ENCODE measurements around the gene ARHGAP29. TPM values are rescaled to one million over a fixed set of nuclear protein-coding genes. Genes with fewer than 3 reads are reported as not detected.

ARHGAP29 gene
- total RNA-seq, 1 experiment from 2014 or later: 161 TPM

GRCh38 chr1:94259635-94260289 is 22.4 kb upstream of the ARHGAP29 start:
- POLR2A ChIA-PET (ENCODE audit: unreplicated experiment): interaction anchor here (1.2 to 1.4 kb wide), 3 partner anchors 22 to 66 kb away, joined by 3 to 5 read pairs (median 4); partner anchors contain the start of gene ARHGAP29

DNA sequence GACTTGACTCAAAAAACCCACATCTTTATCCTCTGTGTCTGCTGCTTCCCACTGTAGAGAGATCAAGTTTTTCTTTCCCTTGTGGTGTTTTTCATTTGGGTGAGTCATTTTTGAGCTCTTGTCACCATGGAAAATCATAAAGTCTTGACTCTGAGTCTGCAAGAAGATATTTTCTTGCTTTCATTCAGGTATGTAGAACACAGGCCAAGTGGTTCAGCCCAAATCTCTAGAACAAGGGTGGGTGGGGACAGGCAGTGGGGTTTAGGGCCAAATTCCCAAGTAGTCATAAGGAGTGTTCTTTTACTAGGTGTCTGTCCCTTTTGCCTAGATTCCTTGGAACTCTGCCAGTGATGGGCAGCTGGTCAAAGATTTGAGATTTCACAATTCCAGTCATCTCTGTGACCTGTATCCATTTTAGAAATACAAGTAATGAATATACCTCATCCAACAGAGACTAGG is 21.5 kb upstream of the ARHGAP29 start:
- H3K9me2 ChIP-seq (replicated peaks; ENCODE audit: low read length): no peaks in the 10 kb centered on the region
- no peaks in the 10 kb centered on the region for H3K27me3 ChIP-seq (ENCODE audit: low read length)
- H3K9ac ChIP-seq (ENCODE audit: low read length): peak overlapping the region; percentile 76
- CTCF ChIA-PET: interaction anchor here (0.6 to 1.2 kb wide), 4 partner anchors 27 to 76 kb away, joined by 3 to 11 read pairs (median 4); no protein-coding TSS in a partner anchor
- no peak overlapping the region for H3K4me3 ChIP-seq (ENCODE audit: low read length)
- H3K79me2 ChIP-seq (ENCODE audit: low read length): peaks cover 31% of the 10 kb centered on the region
- H3K9me3 ChIP-seq (ENCODE audit: low read length): no peaks in the 10 kb centered on the region
- no TSS peak for BruUV-seq (replicated peaks)
- DNase-seq (peak; percentile 99), ATAC-seq (peak; percentile 69)
- TF ChIP-seq EZH2phosphoT487 (IDR thresholded peaks at IDR 0.05; ENCODE audit: borderline replicate concordance, low read length) (no peak), EZH2 (IDR thresholded peaks at IDR 0.05; ENCODE audit: low read length, unreplicated experiment) (no peak), CTCF (conservative IDR thresholded peaks at IDR 0.05; ENCODE audit: low read depth, low read length) (no peak)
- H3K4me2 ChIP-seq (ENCODE audit: low read length): peak overlapping the region; percentile 69
- POLR2A ChIA-PET (ENCODE audit: unreplicated experiment): interaction anchor here (0.6 to 1.2 kb wide), 7 partner anchors 11 to 238 kb away, joined by 3 to 11 read pairs (median 4); partner anchors contain the start of gene ARHGAP29
- H3K27ac ChIP-seq (ENCODE audit: low read length): peak overlapping the region; percentile 98
- intact Hi-C loops (cut with micrococcal nuclease): loop anchor here (1.0 kb wide), 3 partner anchors 13 to 66 kb away; no protein-coding TSS in a partner anchor
- H3F3A ChIP-seq (ENCODE audit: low read length, unreplicated experiment): peaks cover 24% of the 10 kb centered on the region
- H3K4me1 ChIP-seq (ENCODE audit: insufficient read depth, low read length): peaks cover 64% of the 10 kb centered on the region
- H3K36me3 ChIP-seq (ENCODE audit: low read depth, low read length): no peaks in the 10 kb centered on the region
- H4K20me1 ChIP-seq (ENCODE audit: low read length): no peaks in the 10 kb centered on the region
- H2AFZ ChIP-seq (ENCODE audit: low read length): no peak overlapping the region

More at GRCh38 chr1:94259635-94260289, 22.4 kb upstream of the ARHGAP29 start:
- DNase-seq: peak; percentile 61
- Histone ChIP-seq H3K27ac (ENCODE audit: low read length) (peak overlapping the region; percentile 98), H3K4me3 (ENCODE audit: low read length) (no peak overlapping the region), H4K20me1 (ENCODE audit: low read length) (no peaks in the 10 kb centered on the region), H3K27me3 (ENCODE audit: low read length) (no peaks in the 10 kb centered on the region), H3K9me2 (replicated peaks; ENCODE audit: low read length) (no peaks in the 10 kb centered on the region), H3K36me3 (ENCODE audit: low read depth, low read length) (no peaks in the 10 kb centered on the region), H2AFZ (ENCODE audit: low read length) (no peak overlapping the region), H3K9ac (ENCODE audit: low read length) (peak overlapping the region; percentile 52), H3K4me2 (ENCODE audit: low read length) (peak overlapping the region; percentile 59), H3K79me2 (ENCODE audit: low read length) (peaks cover 31% of the 10 kb centered on the region), H3F3A (ENCODE audit: low read length, unreplicated experiment) (peaks cover 19% of the 10 kb centered on the region), H3K4me1 (ENCODE audit: insufficient read depth, low read length) (peaks cover 58% of the 10 kb centered on the region), H3K9me3 (ENCODE audit: low read length) (no peaks in the 10 kb centered on the region)
- TF ChIP-seq EZH2 (IDR thresholded peaks at IDR 0.05; ENCODE audit: low read length, unreplicated experiment) (no peak), CTCF (conservative IDR thresholded peaks at IDR 0.05; ENCODE audit: low read depth, low read length) (no peak), EZH2phosphoT487 (IDR thresholded peaks at IDR 0.05; ENCODE audit: borderline replicate concordance, low read length) (no peak)
- no peak for ATAC-seq
- no TSS peak for BruUV-seq (replicated peaks)
- CTCF ChIA-PET: interaction anchor here (1.2 kb wide), 1 partner anchor 66 kb away, joined by 4 read pairs; no protein-coding TSS in a partner anchor
- intact Hi-C loops (cut with micrococcal nuclease): loop anchor here (1.0 kb wide), 2 partner anchors 21 to 66 kb away; no protein-coding TSS in a partner anchor
